ENCODE results near the gene DDX3X. TPM values are rescaled to one million over a fixed set of nuclear protein-coding genes. Genes with fewer than 3 reads are reported as not detected.

The DDX3X gene
- polyA plus RNA-seq, 1 of the 3 experiments (the other 2 are of a cell fraction), result 30.9 TPM

DNA sequence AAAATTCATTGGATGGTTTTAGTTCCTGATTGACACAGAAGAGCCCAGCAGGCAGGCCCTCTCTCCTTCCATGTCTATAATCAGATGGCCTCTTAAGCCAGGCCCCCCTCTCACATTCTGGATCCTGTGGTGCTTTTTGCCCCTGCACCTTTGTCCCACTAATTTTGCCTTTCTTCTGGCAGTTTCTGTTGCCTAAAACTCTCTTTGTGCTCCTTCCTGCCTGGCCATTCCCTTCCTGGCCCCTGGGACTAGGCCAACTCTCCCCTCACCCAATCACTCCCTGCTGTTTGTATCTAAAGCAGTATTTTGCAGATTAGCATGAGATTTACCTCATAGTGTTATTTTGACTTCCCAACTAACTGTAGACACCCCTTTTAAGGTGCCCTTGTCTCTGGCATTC, 42.7 kb upstream of the DDX3X start:
- H4K20me1 ChIP-seq (ENCODE audit: insufficient read depth), result no peaks in the 10 kb centered on the region
- TF ChIP-seq, protein P1, sequence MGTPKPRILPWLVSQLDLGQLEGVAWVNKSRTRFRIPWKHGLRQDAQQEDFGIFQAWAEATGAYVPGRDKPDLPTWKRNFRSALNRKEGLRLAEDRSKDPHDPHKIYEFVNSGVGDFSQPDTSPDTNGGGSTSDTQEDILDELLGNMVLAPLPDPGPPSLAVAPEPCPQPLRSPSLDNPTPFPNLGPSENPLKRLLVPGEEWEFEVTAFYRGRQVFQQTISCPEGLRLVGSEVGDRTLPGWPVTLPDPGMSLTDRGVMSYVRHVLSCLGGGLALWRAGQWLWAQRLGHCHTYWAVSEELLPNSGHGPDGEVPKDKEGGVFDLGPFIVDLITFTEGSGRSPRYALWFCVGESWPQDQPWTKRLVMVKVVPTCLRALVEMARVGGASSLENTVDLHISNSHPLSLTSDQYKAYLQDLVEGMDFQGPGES (IDR thresholded peaks at IDR 0.05; ENCODE audit: low read depth, low read length), result no peak
- no peak for TF ChIP-seq EZH2phosphoT487 (IDR thresholded peaks at IDR 0.05; ENCODE audit: borderline replicate concordance, low read depth)
- TF ChIP-seq MXI1 (IDR thresholded peaks at IDR 0.05; ENCODE audit: low read depth, low read length), result no peak
- TF ChIP-seq RXRA (IDR thresholded peaks at IDR 0.05; ENCODE audit: borderline replicate concordance, low read depth), result no peak
- no peak for TF ChIP-seq EP300 (IDR thresholded peaks at IDR 0.05; ENCODE audit: borderline replicate concordance in 1 of 2, low read depth in 1 of 2, low read length in 1 of 2)
- TF ChIP-seq FOXJ3 (CRISPR knock-in tag; IDR thresholded peaks at IDR 0.05), result no peak
- TF ChIP-seq JUND (IDR thresholded peaks at IDR 0.05), result no peak
- no peak for TF ChIP-seq NFIC (IDR thresholded peaks at IDR 0.05; ENCODE audit: borderline replicate concordance)
- no peak for TF ChIP-seq GATA2 (CRISPR knock-in tag; IDR thresholded peaks at IDR 0.05)
- no peak for TF ChIP-seq MEF2A (IDR thresholded peaks at IDR 0.05; ENCODE audit: borderline replicate concordance, low read depth)
- TF ChIP-seq TEAD4 (IDR thresholded peaks at IDR 0.05; ENCODE audit: borderline replicate concordance, insufficient read depth), result no peak
- TF ChIP-seq SIN3A (IDR thresholded peaks at IDR 0.05; ENCODE audit: borderline replicate concordance, low read depth, low read length), result no peak

DNA sequence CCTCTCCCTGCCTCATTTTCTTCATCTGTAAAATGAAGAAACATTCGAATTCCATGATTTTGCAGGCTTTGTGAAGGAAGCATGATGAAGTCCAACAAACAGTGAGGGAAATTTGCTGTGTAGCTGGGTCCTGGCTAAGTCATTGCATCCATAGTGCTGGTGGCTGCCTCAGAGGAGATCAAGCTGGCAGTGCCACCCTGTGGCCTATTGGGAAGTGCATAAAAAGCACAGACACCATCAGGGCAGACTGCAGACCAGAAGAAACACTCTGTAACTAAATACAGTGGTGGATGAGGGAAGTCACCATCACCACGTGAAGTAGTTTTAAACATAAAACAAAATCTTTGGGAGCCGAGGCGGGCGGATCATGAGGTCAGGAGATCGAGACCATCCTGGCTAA, 40.7 kb upstream of the DDX3X start:
- TF ChIP-seq EP300 (IDR thresholded peaks at IDR 0.05; ENCODE audit: borderline replicate concordance in 1 of 2, low read depth in 1 of 2, low read length in 1 of 2) (no peak), GABPA (IDR thresholded peaks at IDR 0.05; ENCODE audit: low read depth) (no peak), ELF1 (IDR thresholded peaks at IDR 0.05) (no peak), FOXJ3 (CRISPR knock-in tag; IDR thresholded peaks at IDR 0.05) (no peak), EZH2phosphoT487 (IDR thresholded peaks at IDR 0.05; ENCODE audit: borderline replicate concordance, low read depth) (no peak), FOSL2 (IDR thresholded peaks at IDR 0.05; ENCODE audit: borderline replicate concordance, low read depth) (no peak), RAD21 (IDR thresholded peaks at IDR 0.05; ENCODE audit: low read length) (peak; percentile 17; the same call in 1 of the 2 replicates), TCF12 (IDR thresholded peaks at IDR 0.05) (no peak), TEAD4 (IDR thresholded peaks at IDR 0.05; ENCODE audit: borderline replicate concordance, insufficient read depth) (no peak)
- TF ChIP-seq, protein P1 (IDR thresholded peaks at IDR 0.05; ENCODE audit: low read depth, low read length), result no peak
- TF ChIP-seq, protein P2, sequence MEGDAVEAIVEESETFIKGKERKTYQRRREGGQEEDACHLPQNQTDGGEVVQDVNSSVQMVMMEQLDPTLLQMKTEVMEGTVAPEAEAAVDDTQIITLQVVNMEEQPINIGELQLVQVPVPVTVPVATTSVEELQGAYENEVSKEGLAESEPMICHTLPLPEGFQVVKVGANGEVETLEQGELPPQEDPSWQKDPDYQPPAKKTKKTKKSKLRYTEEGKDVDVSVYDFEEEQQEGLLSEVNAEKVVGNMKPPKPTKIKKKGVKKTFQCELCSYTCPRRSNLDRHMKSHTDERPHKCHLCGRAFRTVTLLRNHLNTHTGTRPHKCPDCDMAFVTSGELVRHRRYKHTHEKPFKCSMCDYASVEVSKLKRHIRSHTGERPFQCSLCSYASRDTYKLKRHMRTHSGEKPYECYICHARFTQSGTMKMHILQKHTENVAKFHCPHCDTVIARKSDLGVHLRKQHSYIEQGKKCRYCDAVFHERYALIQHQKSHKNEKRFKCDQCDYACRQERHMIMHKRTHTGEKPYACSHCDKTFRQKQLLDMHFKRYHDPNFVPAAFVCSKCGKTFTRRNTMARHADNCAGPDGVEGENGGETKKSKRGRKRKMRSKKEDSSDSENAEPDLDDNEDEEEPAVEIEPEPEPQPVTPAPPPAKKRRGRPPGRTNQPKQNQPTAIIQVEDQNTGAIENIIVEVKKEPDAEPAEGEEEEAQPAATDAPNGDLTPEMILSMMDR (IDR thresholded peaks at IDR 0.05), result peak; percentile 40
- Histone ChIP-seq H3K36me3 (replicated peaks in 1 of 2; ENCODE audit: control insufficient read depth in 1 of 2, insufficient read depth in 2 of 2, low read length in 1 of 2) (no peaks in the 10 kb centered on the region), H3K4me3 (ENCODE audit: low read depth in 2 of 2, low read length in 1 of 2) (no peak overlapping the region), H3K79me2 (ENCODE audit: insufficient read depth) (no peaks in the 10 kb centered on the region), H3K27ac (ENCODE audit: low read depth in 2 of 2, low read length in 1 of 2) (no peak overlapping the region), H3K9me3 (no peaks in the 10 kb centered on the region), H3K9ac (no peak overlapping the region), H4K20me1 (ENCODE audit: insufficient read depth) (no peaks in the 10 kb centered on the region), H3K27me3 (ENCODE audit: insufficient read depth) (no peaks in the 10 kb centered on the region), H3K9me2 (no peaks in the 10 kb centered on the region), H2AFZ (ENCODE audit: low read depth) (no peak overlapping the region), H3K4me2 (no peak overlapping the region), H3F3A (replicated peaks; ENCODE audit: insufficient read depth) (no peaks in the 10 kb centered on the region), H3K4me1 (ENCODE audit: control insufficient read depth in 1 of 2, insufficient read depth in 2 of 2, low read depth in 1 of 2, low read length in 1 of 2) (peaks cover 0 to 7% of the 10 kb centered on the region in 2 experiments; a peak in 1 of 4 replicates)
- WGBS (ENCODE audit: low lambda C conversion rate), result 67% methylated on average over 6 of the region's 6 CpGs
- POLR2A ChIA-PET, result no interaction called here
- CTCF ChIA-PET, result no interaction called here
- no peak for DNase-seq

More for the DNA sequence above, 42.7 kb upstream of the DDX3X start:
- H3K36me3 ChIP-seq (replicated peaks in 1 of 2; ENCODE audit: control insufficient read depth in 1 of 2, insufficient read depth in 2 of 2, low read length in 1 of 2), result no peaks in the 10 kb centered on the region
- no peaks in the 10 kb centered on the region for H3F3A ChIP-seq (replicated peaks; ENCODE audit: insufficient read depth)
- ChIA-PET CTCF (no interaction called here), POLR2A (no interaction called here)
- no peak overlapping the region for H2AFZ ChIP-seq (ENCODE audit: low read depth)
- H3K9ac ChIP-seq, result no peak overlapping the region
- H3K4me3 ChIP-seq (ENCODE audit: low read depth in 2 of 2, low read length in 1 of 2), result no peak overlapping the region
- H3K9me2 ChIP-seq, result no peaks in the 10 kb centered on the region
- no peak overlapping the region for H3K27ac ChIP-seq (ENCODE audit: low read depth in 2 of 2, low read length in 1 of 2)
- peaks cover 0 to 7% of the 10 kb centered on the region in 2 experiments; a peak in 1 of 4 replicates for H3K4me1 ChIP-seq (ENCODE audit: control insufficient read depth in 1 of 2, insufficient read depth in 2 of 2, low read depth in 1 of 2, low read length in 1 of 2)
- no peak for DNase-seq
- H3K9me3 ChIP-seq, result no peaks in the 10 kb centered on the region
- no peaks in the 10 kb centered on the region for H3K27me3 ChIP-seq (ENCODE audit: insufficient read depth)
- H3K4me2 ChIP-seq, result no peak overlapping the region
- H3K79me2 ChIP-seq (ENCODE audit: insufficient read depth), result no peaks in the 10 kb centered on the region
